ENCODE results near the gene PER3. TPM values are rescaled to one million over a fixed set of nuclear protein-coding genes. Genes with fewer than 3 reads are reported as not detected.

PER3 gene
- polyA plus RNA-seq, 1 donor from 2014 or later: 0.84 TPM

DNA sequence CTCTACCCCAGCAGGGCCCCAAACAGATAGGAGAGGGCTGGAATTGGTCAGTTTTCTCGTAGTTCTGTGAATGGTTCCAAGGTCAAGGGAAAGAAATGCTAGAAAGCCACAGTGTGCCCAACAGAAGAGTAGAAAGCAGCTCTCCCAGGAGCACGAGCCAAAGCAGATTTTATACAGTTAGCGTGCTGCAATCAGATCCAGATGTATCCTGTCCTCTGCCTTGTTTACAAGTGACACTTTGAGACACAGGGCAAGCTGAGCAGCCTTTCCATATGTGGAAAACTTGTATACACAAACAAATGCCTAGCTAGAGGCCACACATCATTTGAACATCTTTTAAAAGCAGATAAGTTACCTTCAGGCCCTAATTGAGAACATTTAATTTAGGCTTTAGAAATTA lies 6.5 kb upstream of the PER3 start:
- no peak overlapping the region for H2AFZ ChIP-seq (ENCODE audit: low read depth, low read length)
- H3K9ac ChIP-seq (ENCODE audit: low read length): no peak overlapping the region
- peaks cover 14% of the 10 kb centered on the region for H3K36me3 ChIP-seq (ENCODE audit: insufficient read depth, low read length)
- H3K79me2 ChIP-seq (replicated peaks; ENCODE audit: insufficient read depth, low read length): peaks cover 25% of the 10 kb centered on the region
- no peaks in the 10 kb centered on the region for H3K9me2 ChIP-seq (ENCODE audit: insufficient read depth, low read length)
- no peak for TF ChIP-seq POLR2AphosphoS5 (IDR thresholded peaks at IDR 0.05)
- no peak for TF ChIP-seq EZH2 (IDR thresholded peaks at IDR 0.05; ENCODE audit: borderline replicate concordance, insufficient read depth, low read length, poor library complexity, severe bottlenecking)
- no peak for TF ChIP-seq MXI1 (conservative IDR thresholded peaks at IDR 0.05; ENCODE audit: poor library complexity, severe bottlenecking)
- no peak for TF ChIP-seq SMC3 (conservative IDR thresholded peaks at IDR 0.05; ENCODE audit: poor library complexity)
- TF ChIP-seq EP300 (conservative IDR thresholded peaks at IDR 0.05; ENCODE audit: poor library complexity, severe bottlenecking): no peak
- TF ChIP-seq, protein P1, sequence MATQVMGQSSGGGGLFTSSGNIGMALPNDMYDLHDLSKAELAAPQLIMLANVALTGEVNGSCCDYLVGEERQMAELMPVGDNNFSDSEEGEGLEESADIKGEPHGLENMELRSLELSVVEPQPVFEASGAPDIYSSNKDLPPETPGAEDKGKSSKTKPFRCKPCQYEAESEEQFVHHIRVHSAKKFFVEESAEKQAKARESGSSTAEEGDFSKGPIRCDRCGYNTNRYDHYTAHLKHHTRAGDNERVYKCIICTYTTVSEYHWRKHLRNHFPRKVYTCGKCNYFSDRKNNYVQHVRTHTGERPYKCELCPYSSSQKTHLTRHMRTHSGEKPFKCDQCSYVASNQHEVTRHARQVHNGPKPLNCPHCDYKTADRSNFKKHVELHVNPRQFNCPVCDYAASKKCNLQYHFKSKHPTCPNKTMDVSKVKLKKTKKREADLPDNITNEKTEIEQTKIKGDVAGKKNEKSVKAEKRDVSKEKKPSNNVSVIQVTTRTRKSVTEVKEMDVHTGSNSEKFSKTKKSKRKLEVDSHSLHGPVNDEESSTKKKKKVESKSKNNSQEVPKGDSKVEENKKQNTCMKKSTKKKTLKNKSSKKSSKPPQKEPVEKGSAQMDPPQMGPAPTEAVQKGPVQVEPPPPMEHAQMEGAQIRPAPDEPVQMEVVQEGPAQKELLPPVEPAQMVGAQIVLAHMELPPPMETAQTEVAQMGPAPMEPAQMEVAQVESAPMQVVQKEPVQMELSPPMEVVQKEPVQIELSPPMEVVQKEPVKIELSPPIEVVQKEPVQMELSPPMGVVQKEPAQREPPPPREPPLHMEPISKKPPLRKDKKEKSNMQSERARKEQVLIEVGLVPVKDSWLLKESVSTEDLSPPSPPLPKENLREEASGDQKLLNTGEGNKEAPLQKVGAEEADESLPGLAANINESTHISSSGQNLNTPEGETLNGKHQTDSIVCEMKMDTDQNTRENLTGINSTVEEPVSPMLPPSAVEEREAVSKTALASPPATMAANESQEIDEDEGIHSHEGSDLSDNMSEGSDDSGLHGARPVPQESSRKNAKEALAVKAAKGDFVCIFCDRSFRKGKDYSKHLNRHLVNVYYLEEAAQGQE (IDR thresholded peaks at IDR 0.05; ENCODE audit: borderline replicate concordance): no peak
- no peak for TF ChIP-seq TAF1 (IDR thresholded peaks at IDR 0.05; ENCODE audit: low read depth)
- TF ChIP-seq RAD21 (conservative IDR thresholded peaks at IDR 0.05): no peak
- H3K27ac ChIP-seq (ENCODE audit: low read length): no peak overlapping the region
- no peaks in the 10 kb centered on the region for H3K27me3 ChIP-seq (ENCODE audit: insufficient read depth, low read depth, low read length)
- no peaks in the 10 kb centered on the region for H3K9me3 ChIP-seq (ENCODE audit: low read length)
- H3K4me3 ChIP-seq (ENCODE audit: low read length): no peak overlapping the region
- no peaks in the 10 kb centered on the region for H3F3A ChIP-seq (ENCODE audit: insufficient read depth, low read length, poor library complexity, severe bottlenecking)
- no peak overlapping the region for H3K4me2 ChIP-seq (ENCODE audit: low read length)
- no peaks in the 10 kb centered on the region for H4K20me1 ChIP-seq (ENCODE audit: insufficient read depth)

DNA sequence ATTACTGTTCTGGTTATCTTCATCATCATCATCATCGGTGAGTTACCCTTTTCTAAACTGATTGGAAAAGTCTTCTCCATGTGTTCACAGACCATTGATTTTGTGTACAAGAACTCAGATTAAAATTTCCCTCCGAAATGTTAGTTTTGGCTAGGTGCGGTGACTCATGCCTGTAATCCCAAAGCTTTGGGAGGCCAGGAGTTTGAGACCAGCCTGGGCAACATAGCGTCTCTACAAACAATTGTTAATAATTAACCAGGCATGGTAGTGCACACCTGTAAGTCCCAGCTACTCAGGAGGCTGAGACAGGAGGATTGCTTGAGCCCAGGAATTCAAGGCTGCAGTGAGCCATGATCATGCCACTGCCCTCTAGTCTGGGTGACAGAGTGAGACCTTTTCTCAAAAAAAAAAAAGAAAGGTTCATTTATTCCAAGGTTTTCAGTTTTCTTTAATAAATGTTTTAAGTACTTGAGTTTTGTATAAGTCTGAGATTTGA lies 5.9 kb upstream of the PER3 start:
- Histone ChIP-seq H3F3A (ENCODE audit: insufficient read depth, low read length, poor library complexity, severe bottlenecking) (no peaks in the 10 kb centered on the region), H3K27me3 (ENCODE audit: insufficient read depth, low read depth, low read length) (no peaks in the 10 kb centered on the region), H3K36me3 (ENCODE audit: insufficient read depth, low read length) (peaks cover 14% of the 10 kb centered on the region), H3K9me3 (ENCODE audit: low read length) (no peaks in the 10 kb centered on the region), H3K27ac (ENCODE audit: low read length) (no peak overlapping the region), H2AFZ (ENCODE audit: low read depth, low read length) (no peak overlapping the region), H3K79me2 (replicated peaks; ENCODE audit: insufficient read depth, low read length) (peaks cover 20% of the 10 kb centered on the region), H3K4me2 (ENCODE audit: low read length) (no peak overlapping the region), H3K4me3 (ENCODE audit: low read length) (no peak overlapping the region), H3K9ac (ENCODE audit: low read length) (no peak overlapping the region), H4K20me1 (ENCODE audit: insufficient read depth) (no peaks in the 10 kb centered on the region), H3K9me2 (ENCODE audit: insufficient read depth, low read length) (no peaks in the 10 kb centered on the region)
- TF ChIP-seq, protein P2, sequence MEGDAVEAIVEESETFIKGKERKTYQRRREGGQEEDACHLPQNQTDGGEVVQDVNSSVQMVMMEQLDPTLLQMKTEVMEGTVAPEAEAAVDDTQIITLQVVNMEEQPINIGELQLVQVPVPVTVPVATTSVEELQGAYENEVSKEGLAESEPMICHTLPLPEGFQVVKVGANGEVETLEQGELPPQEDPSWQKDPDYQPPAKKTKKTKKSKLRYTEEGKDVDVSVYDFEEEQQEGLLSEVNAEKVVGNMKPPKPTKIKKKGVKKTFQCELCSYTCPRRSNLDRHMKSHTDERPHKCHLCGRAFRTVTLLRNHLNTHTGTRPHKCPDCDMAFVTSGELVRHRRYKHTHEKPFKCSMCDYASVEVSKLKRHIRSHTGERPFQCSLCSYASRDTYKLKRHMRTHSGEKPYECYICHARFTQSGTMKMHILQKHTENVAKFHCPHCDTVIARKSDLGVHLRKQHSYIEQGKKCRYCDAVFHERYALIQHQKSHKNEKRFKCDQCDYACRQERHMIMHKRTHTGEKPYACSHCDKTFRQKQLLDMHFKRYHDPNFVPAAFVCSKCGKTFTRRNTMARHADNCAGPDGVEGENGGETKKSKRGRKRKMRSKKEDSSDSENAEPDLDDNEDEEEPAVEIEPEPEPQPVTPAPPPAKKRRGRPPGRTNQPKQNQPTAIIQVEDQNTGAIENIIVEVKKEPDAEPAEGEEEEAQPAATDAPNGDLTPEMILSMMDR (IDR thresholded peaks at IDR 0.05; ENCODE audit: poor library complexity, severe bottlenecking): no peak
- TF ChIP-seq RAD21 (conservative IDR thresholded peaks at IDR 0.05): no peak
- no peak for TF ChIP-seq POLR2AphosphoS5 (IDR thresholded peaks at IDR 0.05)
- TF ChIP-seq, protein P1 (IDR thresholded peaks at IDR 0.05; ENCODE audit: borderline replicate concordance): no peak
- TF ChIP-seq EP300 (conservative IDR thresholded peaks at IDR 0.05; ENCODE audit: poor library complexity, severe bottlenecking): no peak
- TF ChIP-seq TAF1 (IDR thresholded peaks at IDR 0.05; ENCODE audit: low read depth): no peak
- no peak for TF ChIP-seq MXI1 (conservative IDR thresholded peaks at IDR 0.05; ENCODE audit: poor library complexity, severe bottlenecking)
- no peak for TF ChIP-seq EZH2 (IDR thresholded peaks at IDR 0.05; ENCODE audit: borderline replicate concordance, insufficient read depth, low read length, poor library complexity, severe bottlenecking)
- TF ChIP-seq SMC3 (conservative IDR thresholded peaks at IDR 0.05; ENCODE audit: poor library complexity): no peak

Measured in neural cell (in vitro differentiated cells).